ENCODE results near the gene PALMD.

DNA sequence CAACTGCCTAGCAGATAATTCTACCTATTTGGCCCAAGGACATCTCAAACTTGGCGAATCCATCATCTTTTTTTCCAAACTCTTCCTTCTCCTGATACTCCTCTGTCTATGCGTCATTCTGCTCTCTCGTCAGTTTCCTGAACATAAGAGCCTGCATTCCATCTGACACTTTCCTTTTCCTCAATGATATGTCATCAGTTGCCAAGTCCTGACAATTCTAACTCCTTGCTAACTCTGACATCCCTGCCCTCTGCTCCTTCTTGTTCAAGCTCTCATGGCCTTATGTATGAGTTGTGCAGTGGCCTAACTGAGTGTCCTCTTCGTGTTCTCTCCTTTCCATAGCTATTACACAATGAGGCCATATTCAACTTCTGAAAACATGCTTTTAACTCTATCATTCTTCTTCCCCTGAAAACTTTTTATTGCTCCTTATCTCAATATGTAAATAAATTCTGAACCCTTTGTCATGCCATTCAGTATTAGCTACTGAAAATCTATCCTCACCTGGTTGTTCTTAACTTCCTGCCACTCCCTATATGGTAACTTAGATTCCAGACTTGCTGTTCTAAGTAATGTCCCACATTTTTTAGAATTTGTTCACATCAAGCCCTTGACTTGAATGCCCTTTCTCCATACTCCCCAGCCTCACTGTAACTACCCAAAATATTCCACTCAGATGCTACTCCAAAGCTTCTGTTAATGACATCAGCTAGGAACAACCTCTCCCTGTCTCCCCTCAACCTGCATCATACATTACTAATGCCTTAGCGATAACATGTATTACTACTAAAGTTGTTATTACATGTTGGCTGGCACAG is 11.5 kb downstream of the PALMD start:
- TF ChIP-seq CTCF (conservative IDR thresholded peaks at IDR 0.05; ENCODE audit: low read length) (no peak), EZH2phosphoT487 (IDR thresholded peaks at IDR 0.05; ENCODE audit: borderline replicate concordance) (no peak)
